Fibroblast of peridontal ligament (primary cell): Measurements from ENCODE around the gene RPH3AL.

Experiments
- DNase-seq: peaks from one replicate; pipeline ENCODE4 v3.0.0-alpha.2; 2010; ENCODE audit errors: extremely low read depth

The RPH3AL gene

GRCh38 chr17:352421-353212 lies at the start of gene RPH3AL:
Gene RPH3AL (minus strand): TSS chr17:352807. CDS start chr17:327543, 25,264 bp downstream.
- no peak for DNase-seq

GRCh38 chr17:400257-400656 lies 47.6 kb upstream of the RPH3AL start:
- DNase-seq: no peak

- DNase-seq: no peak
Measured at GRCh38 chr17:396788-397187, 44.2 kb upstream of the RPH3AL start.

GRCh38 chr17:395974-396373 lies 43.4 kb upstream of the RPH3AL start:
- DNase-seq: no peak

GRCh38 chr17:395179-395578 lies 42.6 kb upstream of the RPH3AL start:
- no peak for DNase-seq

- no peak for DNase-seq
Measured at GRCh38 chr17:394718-395095, 42.1 kb upstream of the RPH3AL start.

GRCh38 chr17:393806-394717 lies 41.5 kb upstream of the RPH3AL start:
- DNase-seq: no peak

GRCh38 chr17:391850-392249 lies 39.2 kb upstream of the RPH3AL start:
- DNase-seq: no peak

- no peak for DNase-seq
Measured at GRCh38 chr17:390025-390424, 37.4 kb upstream of the RPH3AL start.

- DNase-seq: no peak
Measured at GRCh38 chr17:388087-388486, 35.5 kb upstream of the RPH3AL start.

GRCh38 chr17:386141-386876 lies 33.7 kb upstream of the RPH3AL start:
- DNase-seq: no peak

- no peak for DNase-seq
Measured at GRCh38 chr17:385836-386140, 33.2 kb upstream of the RPH3AL start.

- DNase-seq: no peak
Measured at GRCh38 chr17:385178-385835, 32.7 kb upstream of the RPH3AL start.

GRCh38 chr17:384622-385177 lies 32.1 kb upstream of the RPH3AL start:
- DNase-seq: no peak

GRCh38 chr17:383771-384621 lies 31.4 kb upstream of the RPH3AL start:
- DNase-seq: no peak

GRCh38 chr17:382644-383533 lies 30.3 kb upstream of the RPH3AL start:
- peak; percentile 42 for DNase-seq

GRCh38 chr17:381941-382643 lies 29.5 kb upstream of the RPH3AL start:
- no peak for DNase-seq

GRCh38 chr17:381516-381915 lies 28.9 kb upstream of the RPH3AL start:
- DNase-seq: no peak
